Measurements from ENCODE around the gene RPL19. TPM values are rescaled to one million over a fixed set of nuclear protein-coding genes. Genes with fewer than 3 reads are reported as not detected.

Gene RPL19
- total RNA-seq, 1 donor from 2014 or later: 1,851 TPM

GRCh38 chr17:39208893-39209292 lies 8.8 kb downstream of the RPL19 start:
- Mint-ChIP-seq H3K36me3 (ENCODE audit: low read depth, unreplicated experiment) (peaks cover 10% of the 10 kb centered on the region), H3K27ac (ENCODE audit: unreplicated experiment) (no peak overlapping the region), H3K4me1 (ENCODE audit: unreplicated experiment) (peaks cover 2% of the 10 kb centered on the region), H3K4me3 (ENCODE audit: unreplicated experiment) (no peak overlapping the region), H3K9me3 (ENCODE audit: unreplicated experiment) (no peaks in the 10 kb centered on the region), H3K27me3 (ENCODE audit: unreplicated experiment) (peaks cover 4% of the 10 kb centered on the region)
- no peak for TF ChIP-seq CTCF (IDR thresholded peaks at IDR 0.05; ENCODE audit: unreplicated experiment)
- no peak for DNase-seq (ENCODE audit: low spot score)

- Mint-ChIP-seq H3K27ac (ENCODE audit: unreplicated experiment) (no peak overlapping the region), H3K9me3 (ENCODE audit: unreplicated experiment) (no peaks in the 10 kb centered on the region), H3K4me1 (ENCODE audit: unreplicated experiment) (peaks cover 2% of the 10 kb centered on the region), H3K4me3 (ENCODE audit: unreplicated experiment) (no peak overlapping the region), H3K36me3 (ENCODE audit: low read depth, unreplicated experiment) (peaks cover 5% of the 10 kb centered on the region), H3K27me3 (ENCODE audit: unreplicated experiment) (peaks cover 4% of the 10 kb centered on the region)
- no peak for TF ChIP-seq CTCF (IDR thresholded peaks at IDR 0.05; ENCODE audit: unreplicated experiment)
- no peak for DNase-seq (ENCODE audit: low spot score)
These were observed 9.4 kb downstream of the RPL19 start for GRCh38 chr17:39209317-39210092.

- no peak overlapping the region for H3K4me3 Mint-ChIP-seq (ENCODE audit: unreplicated experiment)
- H3K4me1 Mint-ChIP-seq (ENCODE audit: unreplicated experiment): peaks cover 2% of the 10 kb centered on the region
- no peaks in the 10 kb centered on the region for H3K36me3 Mint-ChIP-seq (ENCODE audit: low read depth, unreplicated experiment)
- peaks cover 4% of the 10 kb centered on the region for H3K27me3 Mint-ChIP-seq (ENCODE audit: unreplicated experiment)
- no peaks in the 10 kb centered on the region for H3K9me3 Mint-ChIP-seq (ENCODE audit: unreplicated experiment)
- no peak for DNase-seq (ENCODE audit: low spot score)
- no peak overlapping the region for H3K27ac Mint-ChIP-seq (ENCODE audit: unreplicated experiment)
- no peak for TF ChIP-seq CTCF (IDR thresholded peaks at IDR 0.05; ENCODE audit: unreplicated experiment)
These were observed 10.0 kb downstream of the RPL19 start for GRCh38 chr17:39210093-39210434.

- Mint-ChIP-seq H3K4me1 (ENCODE audit: unreplicated experiment) (no peaks in the 10 kb centered on the region), H3K36me3 (ENCODE audit: low read depth, unreplicated experiment) (peaks cover 3% of the 10 kb centered on the region), H3K4me3 (ENCODE audit: unreplicated experiment) (no peak overlapping the region), H3K27ac (ENCODE audit: unreplicated experiment) (no peak overlapping the region), H3K9me3 (ENCODE audit: unreplicated experiment) (no peaks in the 10 kb centered on the region), H3K27me3 (ENCODE audit: unreplicated experiment) (peaks cover 9% of the 10 kb centered on the region)
- no peak for TF ChIP-seq CTCF (IDR thresholded peaks at IDR 0.05; ENCODE audit: unreplicated experiment)
- no peak for DNase-seq (ENCODE audit: low spot score)
These were observed 12.2 kb downstream of the RPL19 start for GRCh38 chr17:39212195-39212810.

- Mint-ChIP-seq H3K27ac (ENCODE audit: unreplicated experiment) (no peak overlapping the region), H3K27me3 (ENCODE audit: unreplicated experiment) (peaks cover 9% of the 10 kb centered on the region), H3K4me1 (ENCODE audit: unreplicated experiment) (no peaks in the 10 kb centered on the region), H3K9me3 (ENCODE audit: unreplicated experiment) (no peaks in the 10 kb centered on the region), H3K36me3 (ENCODE audit: low read depth, unreplicated experiment) (peaks cover 3% of the 10 kb centered on the region), H3K4me3 (ENCODE audit: unreplicated experiment) (no peak overlapping the region)
- TF ChIP-seq CTCF (IDR thresholded peaks at IDR 0.05; ENCODE audit: unreplicated experiment): no peak
- DNase-seq (ENCODE audit: low spot score): no peak
These were observed 12.9 kb downstream of the RPL19 start for GRCh38 chr17:39212841-39213480.

Data from endothelial cell (in vitro differentiated cells).